NOMO-1 treated with DMSO at 0.1 percent for 48 hours (cell line): ENCODE data around the gene CACTIN.
"Not testable (repeated sequence)": the region's sequence is repeated elsewhere in the genome, so short reads cannot be mapped to it uniquely, and the experiment has no call there.

Source experiments
- DNase-seq: peaks from one replicate; lab custom pipeline; 2025; ENCODE audit not compliant: unreplicated experiment; lab: John Stamatoyannopoulos, UW

The CACTIN gene

DNA sequence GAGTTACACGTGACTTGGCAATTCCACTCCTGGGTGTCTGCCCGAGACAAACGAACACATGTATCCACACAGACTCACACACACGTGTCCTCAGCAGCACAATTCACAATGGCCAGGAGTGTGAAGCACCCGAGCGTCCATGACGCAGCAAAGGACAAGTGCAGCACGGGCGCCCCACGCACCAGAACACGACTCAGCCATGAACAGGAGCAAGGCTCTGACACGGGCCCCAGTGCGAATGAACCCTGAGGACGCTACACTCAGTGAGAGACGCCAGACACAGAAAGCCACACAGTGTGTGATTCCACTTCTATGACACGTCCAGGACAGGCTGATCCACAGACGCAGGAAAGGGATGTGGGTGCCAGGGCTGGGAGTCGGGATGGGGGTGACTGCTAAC, 37.2 kb upstream of the CACTIN start:
- DNase-seq: no peak

DNA sequence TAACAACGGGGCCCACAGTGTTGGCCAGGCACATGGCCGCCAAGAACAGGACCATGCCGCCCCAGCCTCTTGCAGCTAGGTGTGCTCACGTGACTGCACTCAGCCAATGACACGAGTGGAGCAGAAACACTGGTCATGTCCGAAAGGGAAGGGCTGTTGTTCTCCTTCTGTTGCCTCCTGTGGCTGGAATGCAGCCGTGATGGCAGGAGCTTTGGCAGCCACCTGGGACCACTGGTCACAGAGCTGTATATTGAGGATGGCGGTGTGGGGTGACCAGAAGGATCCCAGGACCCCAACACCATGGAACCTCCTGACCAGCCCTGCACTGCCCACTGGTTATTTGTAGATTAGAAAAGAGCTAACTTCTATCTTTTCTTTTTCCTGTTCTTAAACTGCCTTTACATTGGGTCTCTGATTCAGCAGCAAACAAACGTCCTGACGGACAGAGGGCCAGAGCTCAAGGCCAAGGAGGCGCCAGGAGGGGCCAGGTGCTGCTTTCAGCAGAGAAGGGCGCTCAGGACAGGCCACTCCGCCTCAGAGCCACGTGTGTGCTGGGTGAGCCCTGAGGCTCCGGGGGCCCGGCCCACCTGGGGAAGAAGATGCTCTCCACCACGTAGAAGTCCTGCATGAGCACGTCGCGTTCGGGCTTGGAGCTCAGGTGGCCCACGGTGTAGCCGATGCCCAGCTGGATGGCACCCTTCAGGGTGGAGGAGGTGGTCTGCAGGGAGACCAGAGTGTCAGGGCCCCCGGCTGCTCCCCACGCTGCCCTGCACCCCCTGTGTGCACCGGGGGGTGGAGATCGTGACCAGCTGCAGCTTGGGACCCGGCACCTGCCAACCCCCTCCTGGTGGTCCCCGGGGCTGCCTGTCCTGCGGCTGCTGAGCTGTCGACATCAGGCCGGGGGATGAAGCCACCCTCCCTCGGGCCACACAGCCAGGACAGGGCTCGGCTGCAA, 35.0 kb upstream of the CACTIN start:
- no peak for DNase-seq

DNA sequence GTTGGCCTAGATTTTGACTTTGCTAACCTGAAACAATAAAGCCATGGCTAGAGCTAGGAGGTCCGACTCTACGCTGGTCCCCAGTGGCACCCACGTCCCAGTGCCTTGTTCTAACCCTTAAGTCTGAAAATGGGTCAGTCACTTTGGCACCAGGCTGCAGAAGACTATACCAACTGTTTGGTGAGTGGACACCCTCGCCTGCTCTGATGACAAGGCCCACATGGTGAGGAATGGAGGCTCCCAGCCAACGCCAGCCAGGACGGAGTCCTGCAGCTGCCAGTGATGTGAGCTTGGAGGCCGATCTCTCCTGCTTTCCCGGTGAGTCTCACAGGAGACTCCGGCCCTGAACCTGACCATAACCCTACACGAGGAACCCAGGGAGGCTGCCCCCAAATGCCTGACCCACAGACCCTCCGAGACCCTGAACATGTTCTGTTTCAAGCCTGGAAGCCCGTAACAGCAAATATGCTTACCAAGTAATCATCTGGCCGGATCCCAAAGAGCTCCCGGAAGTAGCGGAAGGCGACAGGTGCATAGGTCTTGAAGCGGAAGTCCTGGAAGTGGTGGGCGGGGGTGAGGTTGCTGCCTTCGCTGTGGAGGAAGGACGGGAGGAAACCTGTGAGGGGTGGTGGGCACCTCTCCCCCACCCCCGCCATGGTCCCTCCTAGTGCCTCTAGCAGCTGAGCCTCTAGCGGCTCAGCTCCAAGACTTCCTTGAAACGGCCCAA, 34.1 kb upstream of the CACTIN start:
- no peak for DNase-seq

DNA sequence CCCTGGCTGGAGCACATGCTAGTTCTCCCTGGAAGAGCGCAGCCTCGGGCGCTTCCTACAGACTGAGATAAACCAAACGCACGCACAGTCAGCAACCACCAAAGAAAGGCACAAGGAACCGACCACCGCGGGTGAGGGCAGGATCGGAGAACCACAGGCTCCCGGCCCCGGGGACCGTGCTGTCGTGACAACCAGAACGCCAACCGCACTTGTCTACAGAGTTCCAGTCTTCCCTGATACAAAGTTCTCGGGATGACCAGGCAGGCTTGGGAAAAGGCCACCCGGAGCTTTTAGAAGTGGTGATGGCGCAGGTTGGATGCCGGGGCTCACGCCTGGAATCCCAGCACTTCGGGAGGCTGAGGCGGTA, 33.1 kb upstream of the CACTIN start:
- no peak for DNase-seq

DNA sequence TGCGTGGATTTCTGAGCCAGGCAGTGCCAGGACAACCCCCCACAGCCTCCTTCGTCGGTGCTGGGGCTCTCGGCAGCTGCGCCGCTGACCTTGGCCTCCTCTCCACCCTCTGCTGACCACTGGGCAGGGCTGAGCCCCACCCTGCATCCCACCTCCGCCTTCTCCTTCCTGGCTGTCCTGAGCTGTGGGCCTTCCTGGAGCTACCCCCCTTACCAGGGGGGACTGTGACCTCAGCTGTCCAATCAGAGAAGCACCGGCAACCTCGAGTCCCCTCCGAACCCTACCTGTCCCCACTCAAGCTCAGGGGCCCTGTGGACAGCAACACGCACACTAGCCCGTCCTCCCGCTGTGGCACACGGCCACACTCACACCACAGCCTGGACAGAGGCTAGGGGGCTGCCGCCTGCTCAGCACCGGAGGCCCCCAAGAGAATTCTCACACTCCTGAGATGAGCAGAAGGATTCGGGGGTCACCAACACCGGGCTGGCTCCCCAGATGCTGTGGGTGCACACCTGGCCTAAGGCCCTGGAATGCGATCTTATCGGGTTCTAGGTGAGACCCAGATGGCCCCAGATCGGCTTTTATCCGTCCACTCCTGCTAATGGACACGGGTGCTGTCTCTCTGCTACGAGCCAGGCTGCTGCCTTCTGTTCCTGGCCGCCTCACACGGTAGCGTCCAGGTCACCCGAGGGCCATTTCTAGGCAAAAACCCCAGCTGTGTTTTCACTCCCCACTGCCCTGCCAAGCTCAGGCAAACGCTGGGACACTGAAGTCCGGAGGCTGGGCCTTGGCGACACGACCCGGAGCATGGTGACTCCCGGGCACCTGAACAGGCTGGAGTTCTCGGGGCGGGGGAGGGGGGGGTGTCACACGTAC, 32.5 kb upstream of the CACTIN start:
- no peak for DNase-seq

DNA sequence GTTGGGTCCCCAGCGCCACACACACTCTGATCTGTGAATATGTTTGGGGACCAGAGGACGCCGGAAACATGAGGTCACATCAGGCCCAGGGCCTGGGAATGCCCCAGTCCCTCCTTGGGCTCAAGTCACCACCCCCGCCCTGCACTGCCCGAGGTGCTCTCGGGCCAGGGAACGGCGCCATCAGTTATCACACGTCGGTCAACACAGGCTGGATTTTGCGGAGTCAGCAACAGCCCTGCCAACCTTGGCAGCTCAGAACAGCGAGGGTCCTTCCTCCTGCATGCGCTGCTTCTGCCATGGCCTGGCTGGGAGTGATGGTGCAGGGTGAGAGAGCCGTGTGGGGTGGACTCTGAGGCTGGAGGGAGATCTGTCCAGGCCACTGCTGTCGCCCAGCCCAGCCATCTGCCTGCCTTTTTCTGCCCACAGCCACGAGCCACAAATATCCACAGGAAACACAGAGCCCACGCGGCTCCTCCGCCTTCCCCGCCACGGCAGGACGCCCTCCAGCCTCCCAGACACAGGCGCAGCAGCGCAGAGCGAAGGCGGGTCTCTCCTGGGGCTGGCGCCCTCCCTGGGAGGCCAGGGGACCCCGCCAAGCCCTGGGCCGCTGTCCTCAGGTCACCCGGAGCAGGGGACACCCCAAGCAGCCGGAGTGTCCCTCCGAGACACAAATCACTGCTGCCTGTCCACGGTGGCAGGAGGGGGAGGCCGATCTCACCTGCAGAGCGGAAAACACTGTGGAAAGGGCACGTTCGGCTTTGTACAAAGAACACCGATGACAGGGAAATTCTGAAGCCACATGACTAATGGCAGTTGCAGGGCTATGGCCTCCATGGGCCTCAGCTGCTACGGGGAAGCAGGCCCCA, 31.6 kb upstream of the CACTIN start:
- DNase-seq: no peak

DNA sequence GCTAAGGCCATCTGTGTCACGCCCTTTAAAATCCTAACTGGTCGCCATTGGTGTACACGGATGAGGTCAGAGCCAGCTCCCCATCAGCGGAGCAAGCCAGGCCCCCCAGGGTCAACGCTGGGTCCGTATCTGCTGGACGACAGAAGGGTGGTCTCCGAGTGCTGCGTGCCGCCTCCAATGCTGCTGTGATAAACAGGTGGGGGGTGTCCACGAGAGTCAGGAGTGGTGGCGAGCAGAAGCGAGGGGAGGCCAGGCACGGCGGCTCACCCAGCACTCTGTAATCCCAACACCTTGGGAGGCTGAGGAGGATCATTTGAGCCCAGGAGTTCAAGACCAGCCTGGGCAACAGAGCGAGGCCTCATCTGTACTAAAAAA, 30.8 kb upstream of the CACTIN start:
- DNase-seq: no peak

DNA sequence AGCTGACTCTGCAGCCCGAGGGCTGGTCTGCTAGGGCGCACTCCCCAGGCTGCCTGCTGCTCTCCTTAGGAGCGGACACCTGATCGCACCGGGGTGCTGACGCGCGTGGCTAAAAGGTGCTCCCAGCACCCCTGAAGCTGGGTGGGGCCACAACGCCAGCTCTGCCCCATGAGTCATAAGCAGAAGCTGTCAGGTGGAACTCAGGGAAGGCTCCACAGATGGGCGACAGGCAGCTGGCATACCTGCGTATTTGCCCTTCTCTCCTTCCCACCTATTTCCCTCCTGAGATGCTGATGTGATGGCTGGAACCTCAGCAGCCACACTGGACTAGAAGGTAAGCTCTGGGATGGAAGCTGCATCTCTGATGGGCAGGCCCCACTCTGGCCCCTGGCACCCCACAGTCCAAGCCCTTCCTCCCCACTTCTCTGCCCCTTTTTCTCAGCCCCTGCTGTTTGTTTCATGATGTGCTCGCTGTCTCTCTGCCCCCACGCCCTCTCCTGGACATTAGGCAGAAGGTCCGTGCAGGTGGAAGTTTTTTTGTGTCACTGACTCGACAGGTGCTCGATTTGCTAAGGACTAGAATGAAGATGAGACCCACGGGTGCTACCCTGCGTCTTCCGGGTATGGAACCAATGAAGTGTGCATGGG, 30.3 kb upstream of the CACTIN start:
- DNase-seq: no peak

DNA sequence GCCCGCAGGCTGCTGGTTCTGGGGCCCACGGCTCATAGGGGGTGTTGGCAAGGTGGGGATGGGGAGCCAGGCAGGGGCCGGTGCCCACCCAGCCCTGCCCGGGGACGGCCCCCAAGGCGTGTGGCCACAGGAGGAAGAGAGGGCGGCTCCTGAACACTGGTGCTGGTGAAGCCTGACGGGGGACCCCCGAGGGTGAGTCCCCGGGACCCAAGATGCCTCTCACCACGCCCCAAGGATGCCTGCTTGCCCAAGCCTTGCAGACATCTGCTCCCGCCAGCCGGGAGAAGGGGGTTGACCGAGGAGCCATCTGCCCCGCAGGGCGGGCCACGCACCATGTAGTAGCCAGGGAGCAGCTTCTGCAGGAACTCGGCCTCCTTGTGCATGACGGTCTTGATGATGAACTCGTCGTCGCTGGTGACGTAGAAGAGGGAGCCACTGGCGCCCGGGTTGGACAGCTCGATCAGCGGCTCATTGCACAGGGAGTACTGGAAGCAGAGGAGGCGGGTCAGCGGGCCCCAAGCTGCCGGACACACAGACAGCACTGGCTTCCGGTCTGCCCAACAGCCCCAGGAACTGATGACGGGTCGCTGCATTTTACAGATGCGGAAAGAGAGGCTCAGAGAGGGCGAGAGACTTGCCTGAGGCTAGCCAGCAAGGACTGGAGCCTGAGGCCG, 29.6 kb upstream of the CACTIN start:
- no peak for DNase-seq

DNA sequence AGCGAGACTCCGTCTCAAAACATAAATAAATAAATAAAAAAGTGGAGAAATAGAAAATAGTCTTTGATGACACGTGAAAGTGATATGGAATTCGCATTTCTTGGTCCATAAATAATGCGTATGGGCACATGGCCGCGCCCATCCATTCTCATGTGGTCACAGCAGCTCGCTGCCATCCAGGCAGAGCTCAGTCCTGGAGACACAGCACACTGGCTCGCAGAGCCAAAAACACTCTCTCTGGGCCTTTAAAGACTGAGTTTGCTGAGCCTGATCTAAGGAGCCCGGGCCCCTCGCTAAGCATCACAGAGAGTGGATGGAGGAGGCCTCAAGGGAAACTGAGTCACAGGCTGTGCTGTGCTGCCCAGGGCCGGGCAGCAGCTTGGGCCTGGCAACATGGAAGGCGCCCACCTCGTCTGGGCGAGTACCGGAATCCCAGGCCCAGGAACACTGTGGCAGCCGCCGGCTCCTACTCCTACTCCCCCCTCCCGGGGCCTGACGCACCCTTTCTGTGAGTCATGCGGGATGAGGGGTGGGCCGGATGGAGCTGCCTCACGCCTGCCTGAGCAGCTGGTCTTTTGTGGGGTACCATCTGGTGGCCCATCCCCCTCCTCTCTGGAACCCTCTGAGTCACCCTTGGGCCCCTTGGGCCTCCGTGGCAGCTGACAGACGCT, 28.9 kb upstream of the CACTIN start:
- DNase-seq: no peak

DNA sequence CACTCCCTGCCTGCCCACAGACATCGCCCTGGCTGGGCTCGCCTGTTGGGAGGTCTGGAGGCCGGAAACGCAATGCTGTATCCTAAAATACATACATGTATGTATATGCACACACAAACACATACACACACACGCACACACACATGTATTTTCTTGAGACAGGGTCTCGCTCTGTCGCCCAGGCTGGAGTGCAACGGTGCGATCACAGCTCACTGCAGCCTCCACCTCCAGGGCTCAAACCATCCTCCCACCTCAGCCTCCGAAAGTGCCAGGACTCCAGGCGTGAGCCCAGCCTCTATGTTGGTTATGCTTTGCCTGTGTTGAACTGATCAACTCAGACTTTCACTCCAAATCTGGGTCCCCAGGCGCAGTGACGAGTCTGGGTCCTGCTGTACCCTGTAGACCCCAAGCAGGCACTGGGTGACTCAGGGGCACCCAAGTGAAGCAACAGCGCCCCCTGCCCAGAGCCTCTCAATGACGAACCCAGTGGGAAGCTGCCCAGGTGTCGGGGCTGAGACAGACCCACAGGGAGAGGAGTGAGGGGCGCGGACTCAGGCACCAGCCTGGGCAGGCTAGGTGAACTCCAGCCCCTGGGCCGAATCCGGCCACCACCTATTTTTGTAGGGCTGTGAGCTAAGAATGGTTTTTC, 27.4 kb upstream of the CACTIN start:
- no peak for DNase-seq

DNA sequence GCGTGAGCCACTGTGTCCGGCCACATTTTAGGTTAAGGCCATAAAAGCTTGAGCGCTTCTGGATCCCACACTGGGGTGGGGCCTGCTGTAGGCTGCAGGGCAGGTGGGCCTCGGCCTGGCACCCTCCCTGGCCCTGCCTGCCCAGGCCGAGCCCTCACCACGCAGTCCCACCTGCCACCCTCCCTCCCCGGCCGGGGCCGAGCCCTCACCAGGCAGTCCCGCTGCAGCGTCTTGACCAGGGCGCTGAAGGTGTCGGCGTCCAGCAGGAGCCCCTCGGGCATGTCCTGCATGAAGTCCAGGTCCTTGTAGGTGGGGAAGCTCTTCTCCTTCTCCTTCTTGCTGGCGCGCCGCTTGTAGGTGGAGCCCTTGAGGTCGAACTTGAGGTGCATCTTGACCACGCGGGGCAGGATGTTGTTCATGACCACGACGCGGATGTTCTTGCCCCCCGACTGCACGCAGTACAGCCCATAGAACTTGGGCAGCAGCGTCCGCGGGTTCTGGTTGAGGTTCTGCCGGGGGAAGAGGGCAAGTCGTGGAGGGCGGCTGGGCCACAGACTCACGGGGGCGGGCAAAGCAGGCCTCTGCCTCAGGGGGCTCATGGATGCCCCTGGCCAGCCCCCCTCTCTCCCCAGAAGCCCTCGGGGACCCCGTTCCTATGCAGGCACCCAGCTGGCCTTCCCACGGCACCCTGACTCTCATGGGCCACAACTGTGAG, 26.6 kb upstream of the CACTIN start:
- no peak for DNase-seq

DNA sequence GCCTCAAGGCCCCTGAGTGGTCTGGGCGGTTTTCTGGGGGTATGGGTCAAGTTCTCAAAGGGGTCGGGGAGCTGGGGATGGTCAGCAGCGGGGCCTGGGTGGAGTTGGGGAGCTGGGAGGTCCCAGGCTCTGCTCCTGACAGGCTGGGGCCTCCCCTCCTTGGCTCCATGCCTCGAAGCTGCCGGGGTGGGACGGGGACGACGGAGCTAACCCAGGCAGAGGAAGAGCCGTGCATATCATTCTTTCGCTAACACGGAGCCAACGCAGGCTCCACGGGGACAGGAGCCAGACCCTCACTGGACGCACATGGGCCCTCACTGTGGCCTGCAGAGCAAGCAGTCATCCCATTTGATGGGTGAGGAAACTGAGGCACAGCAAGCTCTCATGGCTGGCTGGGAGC, 25.8 kb upstream of the CACTIN start:
- DNase-seq: no peak

DNA sequence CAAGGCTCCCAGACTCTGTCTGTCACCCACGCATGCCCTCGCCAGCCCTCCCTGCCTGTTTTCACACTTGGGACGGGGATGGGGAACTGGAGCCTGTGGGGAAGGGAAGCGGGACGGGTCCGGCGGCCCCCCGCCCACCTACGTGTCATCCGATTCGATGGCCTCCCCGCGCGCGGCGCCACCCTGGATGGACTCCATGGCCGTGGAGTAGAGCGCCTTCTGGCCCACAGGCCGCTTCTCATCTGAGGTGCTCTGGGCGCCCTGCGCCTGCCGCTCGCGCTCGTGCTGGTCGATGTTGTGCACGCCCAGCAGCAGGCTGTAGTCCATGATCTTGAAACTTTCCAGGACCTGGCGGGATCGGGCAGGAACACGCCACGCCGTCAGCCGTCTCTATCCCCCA, 25.1 kb upstream of the CACTIN start:
- no peak for DNase-seq

DNA sequence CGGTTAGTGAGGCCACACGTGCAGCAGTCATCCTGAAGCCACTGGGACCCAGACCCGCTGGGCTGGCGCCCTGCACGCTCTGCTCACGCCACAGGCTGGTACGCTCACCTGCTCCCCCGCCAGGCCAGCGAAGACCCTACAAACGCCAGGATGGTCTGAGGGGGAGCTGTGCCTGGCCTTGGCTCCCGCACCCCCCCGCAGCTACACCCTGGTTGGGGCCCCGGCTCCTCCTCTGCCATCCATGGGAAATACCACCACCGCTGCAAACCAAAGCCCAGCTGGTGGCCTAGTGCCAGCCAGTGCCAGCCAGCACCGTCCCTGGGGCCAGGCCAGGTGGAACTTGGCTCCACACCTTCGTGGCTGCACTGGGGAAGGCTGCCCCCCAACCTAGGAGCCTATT, 23.3 kb upstream of the CACTIN start:
- DNase-seq: no peak

DNA sequence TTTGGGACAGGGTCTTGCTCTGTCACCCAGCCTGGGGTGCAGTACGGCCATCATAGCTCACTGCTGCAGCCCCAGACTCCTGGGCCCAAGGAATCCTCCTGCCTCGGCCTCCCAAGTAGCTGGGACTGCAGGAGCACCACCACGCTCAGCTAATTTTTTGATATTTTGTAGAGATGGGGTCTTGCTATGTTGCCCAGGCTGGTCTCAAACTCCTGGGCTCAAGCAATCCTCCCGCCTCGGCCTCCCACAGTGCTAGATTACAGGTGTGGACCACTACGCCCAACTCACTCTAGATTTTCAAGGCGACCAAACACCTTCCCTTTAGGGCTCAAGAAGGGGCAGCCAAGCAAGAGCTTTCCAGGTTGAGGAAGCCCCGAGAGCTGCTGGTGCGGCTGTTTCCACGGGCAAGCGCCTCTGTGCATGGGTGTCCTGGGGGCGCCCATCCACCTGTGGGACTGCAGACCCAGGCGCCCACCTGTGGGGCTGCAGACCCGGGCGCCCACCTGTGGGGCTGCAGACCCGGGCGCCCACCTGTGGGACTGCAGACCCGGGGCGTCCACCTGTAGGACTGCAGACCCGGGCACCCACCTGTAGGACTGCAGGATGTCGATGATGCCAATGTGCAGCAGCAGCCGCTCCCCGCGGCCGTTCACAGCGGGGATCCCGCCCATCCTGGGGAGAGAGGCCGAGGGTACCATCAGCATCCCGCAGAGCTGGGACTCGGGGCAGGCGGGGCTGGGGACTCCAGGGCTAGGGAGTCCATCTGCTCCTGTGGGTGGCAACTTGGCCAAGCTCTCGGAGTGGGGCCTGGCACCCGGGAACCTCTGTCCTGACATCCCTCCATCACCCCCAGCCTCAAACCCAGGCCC, 21.7 kb upstream of the CACTIN start:
- DNase-seq: no peak

DNA sequence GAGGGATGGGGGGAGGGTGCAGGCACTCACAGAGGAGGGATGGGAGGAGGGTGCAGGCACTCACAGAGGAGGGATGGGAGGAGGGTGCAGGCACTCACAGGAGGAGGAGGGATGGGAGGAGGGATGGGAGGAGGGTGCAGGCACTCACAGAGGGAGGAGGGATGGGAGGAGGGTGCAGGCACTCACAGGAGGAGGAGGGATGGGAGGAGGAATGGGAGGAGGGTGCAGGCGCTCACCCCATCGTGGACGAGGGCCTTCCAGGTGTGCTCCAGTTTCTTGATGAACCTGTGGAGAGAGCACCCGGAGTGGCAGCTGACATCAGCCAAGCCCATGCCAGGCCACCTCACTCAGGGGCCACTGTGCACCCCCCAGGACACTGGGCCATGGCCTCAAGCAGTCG, 20.5 kb upstream of the CACTIN start:
- not testable (repeated sequence) for DNase-seq
